ENCODE measurements around the gene SZT2. TPM values are rescaled to one million over a fixed set of nuclear protein-coding genes. Genes with fewer than 3 reads are reported as not detected.

Gene SZT2
- total and polyA plus RNA-seq, 2 of the 13 experiments (the other 11 are each of a cell fraction or from before 2014, with no cell fraction given), result 8.0 to 8.8 TPM

GRCh38 chr1:43389326-43390313, at the start of gene SZT2, which contains the start of gene MED8 (continued):
- TF ChIP-seq FOXA1 (IDR thresholded peaks at IDR 0.05) (no peak), FOXA1 (CRISPR knock-in tag; IDR thresholded peaks at IDR 0.05) (no peak), ZBTB39 (CRISPR knock-in tag; IDR thresholded peaks at IDR 0.05) (no peak), ZNF503 (CRISPR knock-in tag; IDR thresholded peaks at IDR 0.05) (no peak; the same call in 1 of the 2 replicates), CCDC6 (CRISPR knock-in tag; IDR thresholded peaks at IDR 0.05) (0 out of 2 replicates have a peak, but pooled peaks have one; percentile 21), ZNF766 (CRISPR knock-in tag; IDR thresholded peaks at IDR 0.05; ENCODE audit: borderline replicate concordance) (0 out of 2 replicates have a peak, but pooled peaks have one; percentile 35), PHB2 (IDR thresholded peaks at IDR 0.05; ENCODE audit: partially characterized antibody) (no peak), ZBTB49 (CRISPR knock-in tag; IDR thresholded peaks at IDR 0.05; ENCODE audit: borderline replicate concordance) (no peak), TSC22D2 (CRISPR knock-in tag; IDR thresholded peaks at IDR 0.05; ENCODE audit: borderline replicate concordance) (peak; percentile 78; the same call in 1 of the 2 replicates), RFX5 (IDR thresholded peaks at IDR 0.05; ENCODE audit: low read depth, low read length) (no peak), ZNF558 (CRISPR knock-in tag; IDR thresholded peaks at IDR 0.05; ENCODE audit: borderline replicate concordance) (peak; percentile 22; the same call in 1 of the 2 replicates), SRY (CRISPR knock-in tag; IDR thresholded peaks at IDR 0.05) (peak; percentile 78), ZNF280B (CRISPR knock-in tag; IDR thresholded peaks at IDR 0.05; ENCODE audit: borderline replicate concordance) (peak; percentile 30; the same call in 1 of the 2 replicates)
